ENCODE data around the gene MYCN.
"Not testable (repeated sequence)": the region's sequence is repeated elsewhere in the genome, so short reads cannot be mapped to it uniquely, and the experiment has no call there.

MYCN gene

GRCh38 chr2:15959331-15960153, 19.2 kb downstream of the MYCN start:
- DNase-seq (ENCODE audit: insufficient read length, low spot score) (no peak), FAIRE-seq (no peak)
- TF ChIP-seq POLR2A (IDR thresholded peaks at IDR 0.05; ENCODE audit: low read depth, low read length) = no peak

- not testable (repeated sequence) for DNase-seq (ENCODE audit: insufficient read length, low spot score); FAIRE-seq
These were observed 19.8 kb downstream of the MYCN start for GRCh38 chr2:15960154-15960520.

GRCh38 chr2:15963109-15963976, 23.0 kb downstream of the MYCN start:
- not testable (repeated sequence) for FAIRE-seq; DNase-seq (ENCODE audit: insufficient read length, low spot score)

- FAIRE-seq = no peak
- no peak for DNase-seq (ENCODE audit: insufficient read length, low spot score)
- no peak for TF ChIP-seq POLR2A (IDR thresholded peaks at IDR 0.05; ENCODE audit: low read depth, low read length)
These were observed 23.8 kb downstream of the MYCN start for GRCh38 chr2:15963977-15964670.

- FAIRE-seq = no peak
- no peak for DNase-seq (ENCODE audit: insufficient read length, low spot score)
- TF ChIP-seq POLR2A (IDR thresholded peaks at IDR 0.05; ENCODE audit: low read depth, low read length) = no peak
These were observed 24.7 kb downstream of the MYCN start for GRCh38 chr2:15964936-15965563.

GRCh38 chr2:15965564-15966019, 25.2 kb downstream of the MYCN start:
- DNase-seq (ENCODE audit: insufficient read length, low spot score) (no peak), FAIRE-seq (no peak)
- TF ChIP-seq POLR2A (IDR thresholded peaks at IDR 0.05; ENCODE audit: low read depth, low read length) = no peak

GRCh38 chr2:15967415-15968279, 27.3 kb downstream of the MYCN start:
- no peak for TF ChIP-seq POLR2A (IDR thresholded peaks at IDR 0.05; ENCODE audit: low read depth, low read length)
- FAIRE-seq (no peak), DNase-seq (ENCODE audit: insufficient read length, low spot score) (no peak)

- no peak for DNase-seq (ENCODE audit: insufficient read length, low spot score)
- FAIRE-seq = no peak
- TF ChIP-seq POLR2A (IDR thresholded peaks at IDR 0.05; ENCODE audit: low read depth, low read length) = no peak
These were observed 28.2 kb downstream of the MYCN start for GRCh38 chr2:15968280-15969178.

- TF ChIP-seq POLR2A (IDR thresholded peaks at IDR 0.05; ENCODE audit: low read depth, low read length) = no peak
- no peak for DNase-seq (ENCODE audit: insufficient read length, low spot score)
- FAIRE-seq = no peak
These were observed 28.9 kb downstream of the MYCN start for GRCh38 chr2:15969214-15969613.

GRCh38 chr2:15970701-15971100, 30.4 kb downstream of the MYCN start:
- FAIRE-seq (no peak), DNase-seq (ENCODE audit: insufficient read length, low spot score) (no peak)
- no peak for TF ChIP-seq POLR2A (IDR thresholded peaks at IDR 0.05; ENCODE audit: low read depth, low read length)

GRCh38 chr2:15971351-15971750, 31.0 kb downstream of the MYCN start:
- FAIRE-seq (no peak), DNase-seq (ENCODE audit: insufficient read length, low spot score) (no peak)
- no peak for TF ChIP-seq POLR2A (IDR thresholded peaks at IDR 0.05; ENCODE audit: low read depth, low read length)

Measured in H54 (cell line).